Choroid plexus epithelial cell (primary cell): ENCODE data around the gene UNC5C.

ENCODE experiments used
- DNase-seq: peaks from one replicate; pipeline ENCODE4 v3.0.0-alpha.2; 2010; ENCODE audit warnings: low read depth
- H3K4me3 ChIP-seq: 2 replicates; pipeline ENCODE4 v1.5.1; 2011; ENCODE audit warnings: low read depth, mild to moderate bottlenecking, control low read depth, low read length, moderate library complexity
- TF ChIP-seq, protein P1 (sequence below): conservative IDR thresholded peaks from 2 replicates; pipeline ENCODE4 v1.5.1; 2011; ENCODE audit warnings: low read depth, mild to moderate bottlenecking, control low read depth, inconsistent platforms, low read length, moderate library complexity

Gene UNC5C

DNA sequence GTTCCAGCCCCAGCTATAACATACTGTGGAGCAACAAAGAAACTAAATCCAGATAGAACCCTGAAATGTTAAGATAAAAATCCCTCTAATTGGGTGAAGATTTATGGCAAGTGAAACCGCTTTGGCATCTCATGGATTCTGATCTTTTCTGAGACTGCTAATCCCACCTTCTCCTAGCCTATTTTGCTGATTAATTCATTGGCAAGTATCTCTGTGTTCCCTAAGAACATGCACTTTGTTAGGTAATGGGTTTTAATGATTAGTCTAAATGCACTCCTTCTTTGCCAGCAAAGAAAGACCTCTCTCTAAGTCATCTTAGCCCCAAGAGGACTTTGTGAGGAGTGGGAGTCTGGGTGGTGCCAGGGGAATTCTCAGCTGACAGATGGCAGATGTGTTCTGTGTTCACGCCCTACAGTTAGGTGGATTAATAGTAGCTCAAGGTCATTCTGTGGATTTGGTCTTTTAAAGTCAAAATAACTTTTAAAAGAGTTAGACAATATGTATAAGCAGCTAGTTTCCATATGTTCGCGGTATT, 171.3 kb downstream of the UNC5C start:
- TF ChIP-seq, protein P1, sequence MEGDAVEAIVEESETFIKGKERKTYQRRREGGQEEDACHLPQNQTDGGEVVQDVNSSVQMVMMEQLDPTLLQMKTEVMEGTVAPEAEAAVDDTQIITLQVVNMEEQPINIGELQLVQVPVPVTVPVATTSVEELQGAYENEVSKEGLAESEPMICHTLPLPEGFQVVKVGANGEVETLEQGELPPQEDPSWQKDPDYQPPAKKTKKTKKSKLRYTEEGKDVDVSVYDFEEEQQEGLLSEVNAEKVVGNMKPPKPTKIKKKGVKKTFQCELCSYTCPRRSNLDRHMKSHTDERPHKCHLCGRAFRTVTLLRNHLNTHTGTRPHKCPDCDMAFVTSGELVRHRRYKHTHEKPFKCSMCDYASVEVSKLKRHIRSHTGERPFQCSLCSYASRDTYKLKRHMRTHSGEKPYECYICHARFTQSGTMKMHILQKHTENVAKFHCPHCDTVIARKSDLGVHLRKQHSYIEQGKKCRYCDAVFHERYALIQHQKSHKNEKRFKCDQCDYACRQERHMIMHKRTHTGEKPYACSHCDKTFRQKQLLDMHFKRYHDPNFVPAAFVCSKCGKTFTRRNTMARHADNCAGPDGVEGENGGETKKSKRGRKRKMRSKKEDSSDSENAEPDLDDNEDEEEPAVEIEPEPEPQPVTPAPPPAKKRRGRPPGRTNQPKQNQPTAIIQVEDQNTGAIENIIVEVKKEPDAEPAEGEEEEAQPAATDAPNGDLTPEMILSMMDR: no peak
- no peak overlapping the region for H3K4me3 ChIP-seq
- DNase-seq: no peak

DNA sequence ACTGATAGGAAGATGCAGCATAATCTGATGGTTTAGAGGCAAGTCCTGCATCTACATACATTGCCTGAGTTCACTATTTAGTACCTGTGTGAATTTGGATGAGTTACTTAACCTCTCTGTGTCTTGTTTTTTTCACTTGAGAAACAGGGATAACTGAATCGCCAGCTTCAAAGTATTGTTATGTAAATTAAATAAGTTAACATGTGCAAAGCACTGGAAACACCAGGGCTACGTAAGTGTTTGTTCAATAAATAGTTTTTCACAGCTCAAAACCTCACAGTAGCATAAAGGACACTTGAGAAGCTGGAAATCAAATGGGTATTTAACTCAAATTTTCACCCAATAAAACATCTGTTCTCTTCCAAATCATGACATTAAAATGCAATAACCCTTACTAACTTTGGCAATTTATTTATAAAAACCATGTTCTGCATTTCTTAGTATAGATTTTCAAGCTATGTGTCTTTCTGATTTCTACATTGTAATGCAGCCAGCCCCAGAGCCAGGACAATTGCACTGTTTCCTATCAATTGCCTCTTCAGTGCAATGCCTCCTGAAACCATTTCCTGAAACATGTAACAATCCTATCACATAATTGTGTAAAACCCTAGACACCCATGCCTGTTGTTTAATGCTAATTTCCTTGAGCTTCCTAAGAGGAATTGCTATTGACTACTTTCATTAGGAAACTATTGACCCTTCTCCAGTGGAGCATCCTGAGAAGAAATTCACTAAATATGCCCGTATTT, 177.1 kb downstream of the UNC5C start:
- no peak for DNase-seq
- no peak overlapping the region for H3K4me3 ChIP-seq
- TF ChIP-seq, protein P1: no peak

DNA sequence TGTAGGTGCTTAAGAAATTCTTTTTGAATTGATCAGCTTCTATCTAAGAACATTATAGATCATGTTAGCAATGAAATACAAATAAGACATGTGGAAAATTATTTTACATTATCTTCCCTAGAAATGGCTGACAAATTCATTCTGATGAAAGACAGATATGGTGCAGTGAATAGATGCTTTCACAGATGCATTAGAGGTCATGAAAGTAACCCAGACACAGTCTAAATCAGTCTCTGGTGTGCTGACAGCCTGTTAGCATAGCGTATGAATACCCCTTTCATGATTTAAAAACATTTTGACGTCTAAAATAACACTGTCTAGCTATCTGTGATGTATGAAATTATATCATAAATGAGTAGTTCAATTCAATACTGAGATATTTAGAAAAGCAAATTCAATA, 180.9 kb downstream of the UNC5C start:
- DNase-seq: no peak
- TF ChIP-seq, protein P1: no peak
- no peak overlapping the region for H3K4me3 ChIP-seq

DNA sequence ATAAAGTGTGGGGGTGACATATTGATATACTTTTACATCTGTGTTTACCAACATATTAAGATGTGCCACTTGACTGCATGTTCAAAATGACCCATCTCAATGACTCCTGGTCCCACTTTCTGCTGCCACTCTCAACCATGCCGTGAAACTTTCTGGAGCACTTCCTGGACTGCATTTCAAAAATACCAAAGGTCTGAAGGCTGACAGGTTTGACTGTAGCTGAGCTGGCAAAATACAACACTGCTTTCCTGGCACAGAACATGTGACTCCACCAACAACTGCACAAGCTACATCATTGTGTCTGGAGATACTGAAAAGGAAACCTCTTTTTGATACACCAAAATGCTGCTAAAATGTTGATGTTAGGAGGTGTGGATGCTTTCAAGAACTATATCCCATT, 184.8 kb downstream of the UNC5C start:
- DNase-seq: no peak
- no peak overlapping the region for H3K4me3 ChIP-seq
- TF ChIP-seq, protein P1: no peak

DNA sequence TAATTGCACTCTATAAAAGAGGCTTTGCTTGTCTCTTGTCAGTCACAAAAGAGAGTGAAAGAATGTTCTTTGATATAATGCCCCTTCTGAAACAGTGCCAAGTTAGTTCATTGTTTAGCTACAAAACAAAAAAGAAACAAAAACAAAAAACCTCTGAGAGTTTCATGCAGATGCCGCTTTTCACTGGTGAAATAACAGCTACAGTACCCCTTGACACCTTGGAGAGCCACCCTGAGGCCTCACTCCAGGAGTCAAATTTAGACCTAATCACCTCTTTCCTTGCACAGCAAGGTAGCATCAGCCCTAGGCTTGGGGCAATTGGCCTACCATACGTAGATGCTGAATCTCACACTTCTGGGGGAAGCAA, 185.2 kb downstream of the UNC5C start:
- TF ChIP-seq, protein P1: no peak
- DNase-seq: no peak

DNA sequence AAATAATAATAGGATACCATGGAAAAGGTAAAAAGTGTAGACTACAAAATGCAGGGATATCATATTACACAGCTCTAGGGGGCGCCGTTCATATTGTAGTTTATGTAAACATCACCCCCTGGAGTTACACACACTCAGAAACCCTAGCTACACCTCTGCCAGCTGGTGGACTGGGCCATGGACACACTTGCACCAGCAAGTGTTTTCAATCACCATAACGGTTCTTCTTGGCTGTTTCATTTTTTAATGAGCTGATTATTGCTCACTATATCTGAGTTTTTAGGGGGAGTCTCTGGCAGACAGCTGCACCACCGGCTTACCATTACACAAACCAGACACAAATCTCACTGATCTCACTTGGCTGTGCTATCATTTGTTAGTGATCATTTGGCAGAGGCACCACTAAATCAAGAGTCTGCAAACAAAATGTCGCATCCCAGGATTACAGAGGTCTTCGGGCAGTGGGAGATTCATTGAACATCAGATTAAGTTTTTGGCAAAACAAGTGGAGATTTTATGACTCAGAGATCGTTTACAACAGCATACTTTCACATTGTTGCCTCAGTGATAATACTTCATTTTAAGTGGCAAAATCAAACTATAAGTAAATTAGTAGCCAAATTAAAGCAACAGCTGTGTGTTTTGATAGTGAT, 185.7 kb downstream of the UNC5C start:
- peak; percentile 43 for DNase-seq
- TF ChIP-seq, protein P1: peak; percentile 42
- no peak overlapping the region for H3K4me3 ChIP-seq

More for the DNA sequence above, 185.2 kb downstream of the UNC5C start:
- no peak overlapping the region for H3K4me3 ChIP-seq
